Neutrophil (primary cell): ENCODE results near the gene CD300C.
A peak's percentile ranks its signal among the peaks of the same experiment; 100 is the strongest.
"Not testable (repeated sequence)": the region's sequence is repeated elsewhere in the genome, so short reads cannot be mapped to it uniquely, and the experiment has no call there.

Experiments used
- H3K27ac ChIP-seq: fragments of 200-600 bp; sonication (generic); 2 replicates; pipeline ENCODE4 v1.5.1; 2016; ENCODE audit warnings: mild to moderate bottlenecking, moderate library complexity
- H3K27me3 ChIP-seq: fragments of 200-600 bp; sonication (generic); 2 replicates; pipeline ENCODE4 v1.6.0; 2016; ENCODE audit warnings: mild to moderate bottlenecking
- H3K36me3 ChIP-seq: fragments of 200-600 bp; sonication (generic); 2 replicates; pipeline ENCODE4 v1.5.1; 2017
- H3K4me1 ChIP-seq, 2 experiments: fragments of 200-600 bp in 1 of 2; sonication (generic) in 1 of 2; 1 replicate in 1 of 2; 2 replicates in 1 of 2; pipeline versions ENCODE4 v1.5.1 to v1.6.1; 2013 to 2016; ENCODE audit warnings: low read depth in 1 of 2, low read length in 1 of 2, mild to moderate bottlenecking in 1 of 2, moderate library complexity in 1 of 2; ENCODE audit not compliant: control insufficient read depth in 1 of 2, insufficient read depth in 1 of 2
- H3K4me3 ChIP-seq, 2 experiments: fragments of 200-600 bp in 1 of 2; sonication (generic) in 1 of 2; 1 replicate in 1 of 2; 2 replicates in 1 of 2; pipeline ENCODE4 v1.5.1; 2013 to 2016; ENCODE audit warnings: low read depth in 1 of 2, low read length in 1 of 2, mild to moderate bottlenecking in 1 of 2, moderate library complexity in 1 of 2
- H3K9me3 ChIP-seq: fragments of 200-600 bp; sonication (generic); 2 replicates; pipeline ENCODE4 v1.5.1; 2016
- CTCF ChIP-seq: fragments of 200-600 bp; sonication (generic); IDR thresholded peaks from 2 replicates; pipeline ENCODE4 v1.5.1; 2016; ENCODE audit warnings: antibody characterized with exemption

The CD300C gene

GRCh38 chr17:74513987-74514631, 31.8 kb downstream of the CD300C start:
- no peaks in the 10 kb centered on the region for H3K9me3 ChIP-seq
- no peak overlapping the region for H3K4me3 ChIP-seq
- no peak for TF ChIP-seq CTCF
- H3K36me3 ChIP-seq: no peaks in the 10 kb centered on the region
- peak overlapping the region; percentile 78 for H3K27ac ChIP-seq
- H3K27me3 ChIP-seq: no peaks in the 10 kb centered on the region
- peaks cover 15 to 23% of the 10 kb centered on the region in 2 experiments for H3K4me1 ChIP-seq

GRCh38 chr17:74512624-74513091, 33.3 kb downstream of the CD300C start:
- Histone ChIP-seq H3K4me3 (no peak overlapping the region), H3K9me3 (no peaks in the 10 kb centered on the region), H3K27ac (peak overlapping the region; percentile 64), H3K27me3 (no peaks in the 10 kb centered on the region), H3K36me3 (no peaks in the 10 kb centered on the region), H3K4me1 (peaks cover 14 to 15% of the 10 kb centered on the region in 2 experiments)
- no peak for TF ChIP-seq CTCF

GRCh38 chr17:74512036-74512435, 33.9 kb downstream of the CD300C start:
- H3K4me1 ChIP-seq: peaks cover 14 to 15% of the 10 kb centered on the region in 2 experiments
- no peaks in the 10 kb centered on the region for H3K27me3 ChIP-seq
- H3K36me3 ChIP-seq: no peaks in the 10 kb centered on the region
- no peak overlapping the region for H3K4me3 ChIP-seq
- H3K9me3 ChIP-seq: no peaks in the 10 kb centered on the region
- TF ChIP-seq CTCF: no peak
- peak overlapping the region; percentile 64 for H3K27ac ChIP-seq

- H3K9me3 ChIP-seq: no peaks in the 10 kb centered on the region
- no peaks in the 10 kb centered on the region for H3K36me3 ChIP-seq
- no peak overlapping the region for H3K27ac ChIP-seq
- H3K4me1 ChIP-seq: peaks cover 18 to 19% of the 10 kb centered on the region in 2 experiments
- no peaks in the 10 kb centered on the region for H3K27me3 ChIP-seq
- TF ChIP-seq CTCF: no peak
- H3K4me3 ChIP-seq: no peak overlapping the region
Observed at GRCh38 chr17:74508156-74508555, 37.8 kb downstream of the CD300C start.

GRCh38 chr17:74503949-74504348, 42.0 kb downstream of the CD300C start:
- H3K4me1 ChIP-seq: peaks cover 10 to 13% of the 10 kb centered on the region in 2 experiments
- not testable (repeated sequence) for H3K27ac ChIP-seq, H3K36me3 ChIP-seq, H3K27me3 ChIP-seq, H3K4me3 ChIP-seq, H3K9me3 ChIP-seq

GRCh38 chr17:74502861-74503260, 43.1 kb downstream of the CD300C start:
- H3K4me3 ChIP-seq: no peak overlapping the region

More at GRCh38 chr17:74502861-74503260, 43.1 kb downstream of the CD300C start:
- Histone ChIP-seq H3K4me1 (peaks cover 10 to 13% of the 10 kb centered on the region in 2 experiments), H3K36me3 (no peaks in the 10 kb centered on the region), H3K27me3 (no peaks in the 10 kb centered on the region), H3K27ac (no peak overlapping the region), H3K9me3 (no peaks in the 10 kb centered on the region)
- TF ChIP-seq CTCF: no peak
